C4-2B (cell line): ENCODE data around the gene DAPK1.

Experiments
- ZFX ChIP-seq: fragments of 450-650 bp; IDR thresholded peaks from 2 replicates; pipeline ENCODE4 v1.6.1; 2017
- TF ChIP-seq, protein P1 (sequence below): fragments of 450-650 bp; conservative IDR thresholded peaks from 2 replicates; pipeline ENCODE4 v1.5.1; 2017; ENCODE audit warnings: mild to moderate bottlenecking

DNA sequence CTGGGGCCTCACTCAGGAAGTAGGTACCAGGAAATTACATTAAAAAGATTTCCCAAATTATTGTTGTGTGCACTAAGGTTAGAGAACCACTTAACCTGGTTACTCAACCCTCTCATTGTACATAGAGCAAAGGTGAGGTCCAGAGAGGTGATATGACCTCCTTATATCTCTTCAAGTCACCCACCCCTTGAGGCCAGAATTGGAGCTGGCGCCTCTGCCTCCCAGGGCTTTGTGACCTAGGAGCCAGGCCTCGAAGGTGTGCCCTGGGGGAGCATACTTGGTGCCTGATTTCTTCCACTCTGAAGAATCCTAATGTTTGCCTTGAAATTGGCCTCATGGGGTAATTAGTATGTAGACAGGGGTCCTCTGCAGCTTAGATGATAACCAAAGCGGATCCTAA lies 133.2 kb downstream of the DAPK1 start:
- TF ChIP-seq, protein P1, sequence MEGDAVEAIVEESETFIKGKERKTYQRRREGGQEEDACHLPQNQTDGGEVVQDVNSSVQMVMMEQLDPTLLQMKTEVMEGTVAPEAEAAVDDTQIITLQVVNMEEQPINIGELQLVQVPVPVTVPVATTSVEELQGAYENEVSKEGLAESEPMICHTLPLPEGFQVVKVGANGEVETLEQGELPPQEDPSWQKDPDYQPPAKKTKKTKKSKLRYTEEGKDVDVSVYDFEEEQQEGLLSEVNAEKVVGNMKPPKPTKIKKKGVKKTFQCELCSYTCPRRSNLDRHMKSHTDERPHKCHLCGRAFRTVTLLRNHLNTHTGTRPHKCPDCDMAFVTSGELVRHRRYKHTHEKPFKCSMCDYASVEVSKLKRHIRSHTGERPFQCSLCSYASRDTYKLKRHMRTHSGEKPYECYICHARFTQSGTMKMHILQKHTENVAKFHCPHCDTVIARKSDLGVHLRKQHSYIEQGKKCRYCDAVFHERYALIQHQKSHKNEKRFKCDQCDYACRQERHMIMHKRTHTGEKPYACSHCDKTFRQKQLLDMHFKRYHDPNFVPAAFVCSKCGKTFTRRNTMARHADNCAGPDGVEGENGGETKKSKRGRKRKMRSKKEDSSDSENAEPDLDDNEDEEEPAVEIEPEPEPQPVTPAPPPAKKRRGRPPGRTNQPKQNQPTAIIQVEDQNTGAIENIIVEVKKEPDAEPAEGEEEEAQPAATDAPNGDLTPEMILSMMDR = no peak
- no peak for TF ChIP-seq ZFX
